BLaER1 (cell line): ENCODE results near the gene ACSF3.

ENCODE experiments used
- H3K27ac ChIP-seq: shearing (Covaris generic); formaldehyde crosslinking; 2 replicates; pipeline ENCODE4 v1.8.1; 2022
- H3K27me3 ChIP-seq: shearing (Covaris generic); formaldehyde crosslinking; 2 replicates; pipeline ENCODE4 v1.8.1; 2022
- H3K36me3 ChIP-seq: shearing (Covaris generic); formaldehyde crosslinking; 2 replicates; pipeline ENCODE4 v1.8.1; 2022
- H3K4me1 ChIP-seq: shearing (Covaris generic); formaldehyde crosslinking; 2 replicates; pipeline ENCODE4 v1.8.1; 2022
- H3K4me2 ChIP-seq: shearing (Covaris generic); formaldehyde crosslinking; 2 replicates; pipeline ENCODE4 v1.8.1; 2022
- H3K4me3 ChIP-seq: shearing (Covaris generic); formaldehyde crosslinking; 2 replicates; pipeline ENCODE4 v1.8.1; 2022
- H3K9ac ChIP-seq: shearing (Covaris generic); formaldehyde crosslinking; 2 replicates; pipeline ENCODE4 v1.8.1; 2022
- H3K9me3 ChIP-seq: shearing (Covaris generic); formaldehyde crosslinking; 2 replicates; pipeline ENCODE4 v1.8.1; 2022
- H4K20me1 ChIP-seq: shearing (Covaris generic); formaldehyde crosslinking; 2 replicates; pipeline ENCODE4 v1.8.1; 2022
- Cebpa-rat ChIP-seq: shearing (Covaris generic); IDR thresholded peaks from 2 replicates; pipeline ENCODE4 v1.8.1; 2022

ACSF3 gene

GRCh38 chr16:89093602-89094251 is at the start of gene ACSF3:
TSS of gene ACSF3 (plus strand) at chr16:89093852. CDS start at chr16:89100682, 6,830 bp downstream.
- Histone ChIP-seq H3K9me3 (no peaks in the 10 kb centered on the region), H3K4me3 (peak within 1 kb of the TSS; percentile 94), H3K9ac (peak within 1 kb of the TSS; percentile 97), H3K27me3 (no peaks in the 10 kb centered on the region), H3K4me2 (peak within 1 kb of the TSS; percentile 99), H3K27ac (peak within 1 kb of the TSS; percentile 97), H3K4me1 (peaks cover 82% of the 10 kb centered on the region), H3K36me3 (peaks cover 14% of the 10 kb centered on the region), H4K20me1 (peaks cover 31% of the 10 kb centered on the region; the same call in 1 of the 2 replicates)
- no peak for TF ChIP-seq Cebpa-rat

DNA sequence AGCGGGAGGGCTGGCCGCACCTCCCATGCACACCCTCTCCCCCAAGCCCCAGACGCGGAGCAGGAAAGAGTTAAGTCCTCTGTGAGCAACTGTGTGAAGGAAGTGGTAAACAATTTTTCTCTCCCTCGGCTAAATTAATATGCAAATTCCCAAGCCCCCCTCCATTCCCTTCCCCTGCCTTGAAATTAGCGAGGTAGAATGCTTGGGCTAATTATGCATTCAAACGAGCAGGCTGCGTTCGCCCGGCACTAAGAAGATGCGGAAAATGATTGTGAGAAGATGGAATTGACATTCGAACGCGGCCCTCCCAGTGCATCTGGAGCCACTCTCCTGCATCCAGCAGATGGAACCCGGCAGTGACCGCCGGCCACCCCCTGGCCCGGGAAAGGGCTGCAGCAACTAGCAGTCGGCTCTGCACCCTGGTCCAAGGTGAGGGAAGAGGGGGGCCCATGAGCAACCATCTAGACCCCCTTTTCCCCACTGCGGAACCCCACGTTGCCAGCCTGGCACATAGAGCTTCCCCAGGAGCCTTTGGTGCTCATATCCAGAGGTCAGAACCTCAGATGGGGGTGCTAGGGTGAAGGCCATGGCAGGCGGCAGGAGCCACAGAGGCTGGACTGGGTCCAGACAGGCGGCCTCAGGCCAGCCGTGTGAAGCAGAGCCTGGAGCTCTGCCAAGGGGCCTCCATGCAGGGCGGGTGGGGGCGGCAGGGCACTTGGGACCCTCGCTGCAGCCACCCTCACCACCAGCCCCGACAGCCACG is 49.1 kb upstream of the ACSF3 start:
- Histone ChIP-seq H3K36me3 (no peaks in the 10 kb centered on the region), H3K27ac (no peak overlapping the region), H3K4me2 (peak overlapping the region; percentile 24; the same call in 1 of the 2 replicates), H3K9me3 (no peaks in the 10 kb centered on the region), H4K20me1 (peaks cover 11% of the 10 kb centered on the region; the same call in 1 of the 2 replicates), H3K9ac (no peak overlapping the region), H3K27me3 (no peaks in the 10 kb centered on the region), H3K4me3 (no peak overlapping the region), H3K4me1 (peaks cover 35% of the 10 kb centered on the region)
- no peak for TF ChIP-seq Cebpa-rat

- TF ChIP-seq Cebpa-rat = no peak
- Histone ChIP-seq H3K4me2 (no peak overlapping the region), H3K4me1 (peaks cover 35% of the 10 kb centered on the region), H3K36me3 (no peaks in the 10 kb centered on the region), H3K9me3 (no peaks in the 10 kb centered on the region), H3K27me3 (no peaks in the 10 kb centered on the region), H4K20me1 (peaks cover 16% of the 10 kb centered on the region; the same call in 1 of the 2 replicates), H3K27ac (no peak overlapping the region), H3K4me3 (no peak overlapping the region), H3K9ac (no peak overlapping the region)
Observed at GRCh38 chr16:89045181-89045815, 48.4 kb upstream of the ACSF3 start.

GRCh38 chr16:89045881-89046280 is 47.8 kb upstream of the ACSF3 start:
- Histone ChIP-seq H3K9me3 (no peaks in the 10 kb centered on the region), H4K20me1 (peaks cover 16% of the 10 kb centered on the region; the same call in 1 of the 2 replicates), H3K27ac (no peak overlapping the region), H3K4me1 (peaks cover 39% of the 10 kb centered on the region), H3K4me3 (no peak overlapping the region), H3K36me3 (no peaks in the 10 kb centered on the region), H3K27me3 (no peaks in the 10 kb centered on the region), H3K4me2 (no peak overlapping the region), H3K9ac (no peak overlapping the region)
- TF ChIP-seq Cebpa-rat = no peak

GRCh38 chr16:89046491-89046890 is 47.2 kb upstream of the ACSF3 start:
- H3K27ac ChIP-seq = no peak overlapping the region
- no peak overlapping the region for H3K4me2 ChIP-seq
- no peak overlapping the region for H3K9ac ChIP-seq
- TF ChIP-seq Cebpa-rat = no peak
- no peak overlapping the region for H3K4me3 ChIP-seq
- H3K27me3 ChIP-seq = no peaks in the 10 kb centered on the region
- peaks cover 44% of the 10 kb centered on the region for H3K4me1 ChIP-seq
- H3K9me3 ChIP-seq = no peaks in the 10 kb centered on the region
- peaks cover 16% of the 10 kb centered on the region; the same call in 1 of the 2 replicates for H4K20me1 ChIP-seq
- no peaks in the 10 kb centered on the region for H3K36me3 ChIP-seq

DNA sequence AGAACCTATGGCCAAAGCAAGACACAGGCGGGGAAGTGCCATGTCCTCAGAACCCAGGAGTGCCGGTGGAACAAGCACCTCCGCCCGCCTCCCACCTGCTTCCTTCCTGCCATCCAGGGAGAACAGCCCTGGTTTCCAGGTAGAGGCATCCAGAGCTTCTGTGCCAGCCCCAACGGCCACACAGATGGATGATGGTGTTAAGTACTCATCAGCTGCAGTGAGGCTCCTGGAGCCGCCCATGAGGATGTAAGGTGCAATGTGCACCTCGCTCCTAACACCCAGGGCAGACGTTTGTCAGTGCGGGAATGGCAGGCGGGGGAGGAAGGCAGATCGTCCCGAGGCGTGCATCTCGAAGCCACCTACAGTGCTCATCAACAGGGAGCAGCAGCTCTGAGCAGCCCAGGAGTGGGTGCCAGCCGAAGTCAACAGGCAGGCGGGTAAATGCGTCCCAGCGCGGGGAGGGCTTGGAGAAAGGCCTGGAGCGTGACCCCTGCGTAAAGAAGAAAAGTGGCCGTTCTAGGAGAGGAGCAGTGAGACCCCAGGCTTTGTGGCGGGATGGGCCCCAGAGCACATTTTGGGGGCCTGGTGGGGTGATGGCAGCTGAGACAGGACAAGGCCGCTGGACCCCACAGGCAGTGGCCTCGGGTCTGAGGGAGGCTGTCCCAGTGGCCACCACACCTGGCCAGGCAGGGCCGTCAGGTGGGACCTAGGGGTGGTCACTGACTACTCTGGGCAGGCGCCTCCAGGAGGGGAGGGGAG is 46.1 kb upstream of the ACSF3 start:
- H3K9ac ChIP-seq = no peak overlapping the region
- H3K27me3 ChIP-seq = no peaks in the 10 kb centered on the region
- H3K9me3 ChIP-seq = no peaks in the 10 kb centered on the region
- H3K4me2 ChIP-seq = no peak overlapping the region
- TF ChIP-seq Cebpa-rat = no peak
- H4K20me1 ChIP-seq = peaks cover 16% of the 10 kb centered on the region; the same call in 1 of the 2 replicates
- H3K36me3 ChIP-seq = no peaks in the 10 kb centered on the region
- peaks cover 55% of the 10 kb centered on the region for H3K4me1 ChIP-seq
- no peak overlapping the region for H3K27ac ChIP-seq
- no peak overlapping the region for H3K4me3 ChIP-seq

- no peaks in the 10 kb centered on the region for H3K9me3 ChIP-seq
- H3K4me1 ChIP-seq = peaks cover 62% of the 10 kb centered on the region
- TF ChIP-seq Cebpa-rat = no peak
- peaks cover 16% of the 10 kb centered on the region; the same call in 1 of the 2 replicates for H4K20me1 ChIP-seq
- H3K27me3 ChIP-seq = no peaks in the 10 kb centered on the region
- no peak overlapping the region for H3K27ac ChIP-seq
- H3K36me3 ChIP-seq = no peaks in the 10 kb centered on the region
- H3K9ac ChIP-seq = no peak overlapping the region
- no peak overlapping the region for H3K4me3 ChIP-seq
- H3K4me2 ChIP-seq = no peak overlapping the region
Observed at GRCh38 chr16:89048090-89048725, 45.4 kb upstream of the ACSF3 start.

DNA sequence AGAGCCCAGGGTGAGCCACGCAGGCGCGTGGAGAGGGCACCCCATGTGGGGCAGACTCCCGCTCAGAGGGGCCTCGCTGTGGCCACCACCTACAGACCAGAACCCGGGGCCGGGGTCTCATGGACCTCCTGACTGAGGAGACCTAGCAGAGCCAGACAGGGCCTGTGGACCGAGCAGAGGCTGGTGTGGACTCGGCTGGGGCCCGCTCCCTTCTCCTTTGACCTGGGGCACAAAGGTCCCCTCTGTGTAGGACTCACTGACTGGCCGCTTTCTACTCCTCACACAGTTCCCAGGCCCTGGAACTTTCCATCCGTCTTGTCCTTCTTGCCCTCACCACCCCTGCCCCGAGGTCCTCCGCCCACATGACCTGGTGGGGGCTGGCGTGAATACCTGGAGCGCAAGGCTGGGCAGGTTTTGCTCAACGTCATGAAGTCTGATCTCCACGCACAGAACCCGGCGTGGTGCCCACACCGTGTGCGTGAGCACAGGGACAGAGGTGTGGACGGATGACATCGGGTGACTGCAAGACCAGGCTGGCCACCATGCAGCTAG is 44.7 kb upstream of the ACSF3 start:
- Histone ChIP-seq H3K4me1 (peaks cover 68% of the 10 kb centered on the region), H3K27ac (peak overlapping the region; percentile 38; the same call in 1 of the 2 replicates), H3K36me3 (no peaks in the 10 kb centered on the region), H3K4me3 (no peak overlapping the region), H3K4me2 (peak overlapping the region; percentile 86), H3K27me3 (no peaks in the 10 kb centered on the region), H3K9ac (no peak overlapping the region), H3K9me3 (no peaks in the 10 kb centered on the region), H4K20me1 (peaks cover 16% of the 10 kb centered on the region; the same call in 1 of the 2 replicates)
- TF ChIP-seq Cebpa-rat = no peak
